CD4-positive, alpha-beta T cell treated with Interleukin-15 for 1 hour (primary cell): ENCODE measurements around the gene ITGBL1.

Experiments
- DNase-seq: peaks from one replicate; pipeline ENCODE4 v3.0.0-alpha.2; 2020

The ITGBL1 gene

DNA sequence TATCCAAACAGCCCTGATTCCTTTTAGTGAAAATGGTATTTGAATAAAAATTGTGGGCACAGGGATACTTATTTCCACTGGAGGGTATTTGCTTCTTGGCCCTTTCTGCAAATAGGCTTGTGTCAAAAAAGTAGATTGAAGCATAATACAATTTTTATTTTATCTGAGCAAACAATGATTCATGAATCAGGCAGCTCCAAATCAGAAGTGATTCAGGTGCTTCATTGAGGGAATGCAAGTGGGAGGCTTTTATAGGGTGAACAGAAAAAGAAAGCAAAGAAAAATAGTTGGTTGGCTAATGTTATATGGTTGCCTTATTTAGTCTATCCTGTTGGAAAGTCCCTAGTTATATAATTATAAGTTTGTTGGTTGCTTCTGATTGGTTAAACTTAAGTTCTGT lies 117.9 kb downstream of the ITGBL1 start:
- DNase-seq: no peak

DNA sequence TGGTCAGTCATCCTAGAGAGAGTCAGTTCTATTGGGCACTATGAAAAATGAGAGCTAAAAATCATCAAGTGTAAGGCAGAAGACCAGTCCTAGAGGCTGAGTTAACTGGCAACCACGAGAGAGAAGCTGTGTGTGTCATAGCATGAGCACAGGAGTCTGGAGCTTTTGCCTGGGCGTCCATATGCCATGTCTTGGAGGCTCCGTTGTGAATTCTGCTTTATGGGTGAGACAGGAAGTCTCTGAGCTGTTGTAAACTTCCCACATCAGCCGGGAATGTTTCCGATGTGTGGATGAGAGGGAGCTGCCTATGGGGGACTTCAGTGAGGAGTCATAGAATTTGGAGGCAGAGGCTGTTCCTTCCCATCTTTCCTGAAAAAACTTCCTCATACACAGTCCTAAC lies 120.0 kb downstream of the ITGBL1 start:
- no peak for DNase-seq

DNA sequence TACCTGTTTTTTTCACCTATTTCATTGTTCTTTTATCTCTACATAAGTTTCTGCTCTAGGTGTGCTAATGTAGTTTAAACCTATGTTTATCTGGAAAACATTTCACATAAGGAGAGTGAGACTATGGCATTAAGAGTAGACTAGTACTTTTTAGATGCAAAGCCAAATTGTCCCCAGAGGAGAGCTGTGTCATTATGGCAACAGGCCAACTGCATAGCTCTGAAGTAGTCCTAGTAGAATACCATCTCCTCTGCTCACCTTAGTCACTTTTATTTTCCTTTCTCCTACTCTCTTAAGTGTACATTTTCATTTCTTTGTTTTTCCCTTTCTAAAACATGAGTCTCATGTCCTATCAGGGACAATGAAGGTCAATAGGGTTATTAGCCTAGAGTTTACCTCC lies 123.1 kb downstream of the ITGBL1 start:
- DNase-seq: no peak

DNA sequence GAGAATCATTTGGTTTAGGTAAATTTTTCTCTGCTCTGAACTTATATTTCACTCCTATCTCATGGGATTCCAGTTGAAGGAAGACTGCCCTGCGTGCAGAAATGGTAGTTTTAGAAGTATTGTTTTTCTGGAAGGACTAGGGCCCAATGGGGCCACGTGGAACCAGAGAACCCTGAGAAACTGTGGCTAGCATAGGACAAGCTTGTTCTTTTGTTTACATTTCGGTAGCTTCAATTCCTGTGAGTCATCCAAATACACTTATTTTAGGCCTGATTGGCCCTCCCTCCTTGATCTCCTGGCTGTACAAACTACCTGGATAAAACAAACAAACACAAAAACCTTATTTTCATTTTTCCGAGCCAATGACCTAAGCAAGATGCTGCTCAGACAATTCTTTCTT lies 124.0 kb downstream of the ITGBL1 start:
- no peak for DNase-seq

DNA sequence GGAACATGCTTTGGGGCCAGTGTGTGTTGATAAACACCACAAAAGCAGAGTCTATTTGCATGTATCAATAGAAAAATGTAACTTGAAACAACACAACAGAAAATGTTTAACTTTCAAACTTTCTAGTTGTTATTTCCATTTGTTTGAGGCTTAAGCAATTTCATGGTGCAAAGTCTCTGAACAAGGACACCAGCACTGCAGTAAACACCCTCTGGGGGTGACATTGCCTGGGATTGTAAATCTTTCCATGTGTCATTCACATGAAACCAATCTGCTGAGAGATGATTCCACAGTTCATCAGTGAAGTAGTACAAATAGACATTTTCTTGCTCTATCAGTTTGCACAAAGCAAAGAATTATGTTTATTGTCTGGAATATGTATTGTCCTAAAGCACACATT lies 124.5 kb downstream of the ITGBL1 start:
- no peak for DNase-seq

DNA sequence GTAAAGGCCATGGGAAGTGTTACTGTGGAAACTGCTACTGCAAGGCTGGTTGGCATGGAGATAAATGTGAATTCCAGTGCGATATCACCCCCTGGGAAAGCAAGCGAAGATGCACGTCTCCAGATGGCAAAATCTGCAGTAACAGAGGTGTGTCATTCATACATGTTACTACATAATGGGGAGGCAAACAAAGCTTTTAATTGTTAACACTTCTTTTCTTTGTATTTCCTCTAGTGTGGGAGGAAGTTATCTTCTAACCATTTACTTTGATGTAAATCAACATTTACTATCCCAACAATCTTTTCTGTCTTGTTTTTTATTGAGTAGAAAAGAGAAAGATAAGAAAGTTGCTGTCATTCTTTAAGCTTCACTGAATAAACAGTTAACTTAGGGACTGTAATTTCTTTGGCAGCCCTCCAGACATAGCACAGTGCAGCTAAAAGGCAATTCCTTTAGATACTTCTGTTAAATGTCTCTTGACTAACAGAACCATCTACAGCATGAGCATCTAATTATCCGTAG lies 126.9 kb downstream of the ITGBL1 start:
- no peak for DNase-seq

DNA sequence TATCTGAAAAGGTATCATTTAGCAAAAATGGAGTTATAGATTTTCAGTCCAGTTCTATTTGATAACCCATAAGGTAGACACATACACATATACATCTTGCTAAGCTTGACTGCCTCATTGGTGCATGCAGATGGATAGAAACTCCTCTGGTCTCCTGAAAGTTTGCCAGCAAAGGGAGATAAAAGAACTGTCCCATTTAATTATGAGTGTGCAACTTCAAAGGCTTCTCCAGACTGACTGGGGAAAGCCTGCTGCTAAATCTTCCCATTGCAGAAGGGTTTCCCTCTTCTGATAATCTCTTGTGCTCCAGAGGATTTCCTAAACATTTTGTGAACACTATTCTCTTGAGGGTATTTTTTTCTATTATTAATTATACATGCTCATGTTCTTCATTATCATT lies 131.9 kb downstream of the ITGBL1 start:
- DNase-seq: no peak

DNA sequence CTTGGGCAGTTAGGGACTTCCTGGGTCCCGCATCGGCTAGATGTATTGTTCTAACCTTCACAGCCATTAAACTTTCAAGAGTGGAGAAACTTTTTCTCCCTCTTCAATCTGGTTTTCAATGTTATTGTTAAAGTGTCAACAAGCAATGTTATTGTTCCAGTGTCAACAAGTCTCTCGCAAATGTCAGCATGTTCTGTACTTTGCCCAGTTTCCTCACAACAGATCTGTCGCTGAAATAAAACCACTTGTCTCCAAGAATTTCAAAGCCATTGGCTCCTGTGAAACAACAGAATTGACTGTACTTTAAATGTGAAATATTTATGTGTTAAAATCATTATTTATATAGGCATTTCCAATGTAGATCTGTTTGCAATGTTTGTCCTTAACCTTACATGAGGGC lies 138.0 kb downstream of the ITGBL1 start:
- no peak for DNase-seq

DNA sequence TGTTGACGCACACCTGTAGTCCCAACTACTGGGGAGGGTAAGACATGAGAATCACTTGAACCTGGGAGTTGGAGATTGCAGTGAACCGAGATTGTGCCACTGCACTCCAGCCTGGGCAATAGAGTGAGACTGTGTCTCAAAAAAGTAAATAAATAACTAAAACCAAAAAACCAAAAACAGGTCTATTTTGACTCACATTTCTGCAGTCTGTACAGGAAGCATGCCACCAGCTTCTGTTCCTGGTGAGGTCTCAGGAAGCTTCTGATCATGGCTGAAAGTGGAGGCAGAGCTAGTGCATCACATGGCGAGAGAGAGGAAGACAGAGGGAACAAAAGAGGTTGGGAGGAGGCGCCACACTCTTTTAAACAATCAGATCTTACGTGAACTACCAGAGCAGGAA lies 142.5 kb downstream of the ITGBL1 start:
- DNase-seq: no peak

DNA sequence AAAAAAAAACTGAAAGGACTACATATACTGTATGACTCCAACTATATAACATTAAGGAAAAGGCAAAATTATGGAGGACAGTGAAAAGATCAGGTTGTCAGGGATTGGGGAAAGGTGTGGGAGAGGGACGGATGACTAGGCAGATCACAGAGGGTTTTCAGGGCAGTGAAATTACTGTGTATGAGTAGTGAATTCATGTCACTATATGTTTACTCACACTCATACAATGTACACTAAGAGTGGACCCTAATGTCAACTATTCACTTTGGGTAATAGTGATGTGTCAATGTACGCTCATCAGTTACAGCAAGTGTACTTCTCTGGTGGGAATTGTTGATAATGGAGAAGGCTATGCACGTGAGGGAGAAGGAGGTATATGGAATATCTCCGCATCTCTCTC lies 144.3 kb downstream of the ITGBL1 start:
- DNase-seq: no peak

DNA sequence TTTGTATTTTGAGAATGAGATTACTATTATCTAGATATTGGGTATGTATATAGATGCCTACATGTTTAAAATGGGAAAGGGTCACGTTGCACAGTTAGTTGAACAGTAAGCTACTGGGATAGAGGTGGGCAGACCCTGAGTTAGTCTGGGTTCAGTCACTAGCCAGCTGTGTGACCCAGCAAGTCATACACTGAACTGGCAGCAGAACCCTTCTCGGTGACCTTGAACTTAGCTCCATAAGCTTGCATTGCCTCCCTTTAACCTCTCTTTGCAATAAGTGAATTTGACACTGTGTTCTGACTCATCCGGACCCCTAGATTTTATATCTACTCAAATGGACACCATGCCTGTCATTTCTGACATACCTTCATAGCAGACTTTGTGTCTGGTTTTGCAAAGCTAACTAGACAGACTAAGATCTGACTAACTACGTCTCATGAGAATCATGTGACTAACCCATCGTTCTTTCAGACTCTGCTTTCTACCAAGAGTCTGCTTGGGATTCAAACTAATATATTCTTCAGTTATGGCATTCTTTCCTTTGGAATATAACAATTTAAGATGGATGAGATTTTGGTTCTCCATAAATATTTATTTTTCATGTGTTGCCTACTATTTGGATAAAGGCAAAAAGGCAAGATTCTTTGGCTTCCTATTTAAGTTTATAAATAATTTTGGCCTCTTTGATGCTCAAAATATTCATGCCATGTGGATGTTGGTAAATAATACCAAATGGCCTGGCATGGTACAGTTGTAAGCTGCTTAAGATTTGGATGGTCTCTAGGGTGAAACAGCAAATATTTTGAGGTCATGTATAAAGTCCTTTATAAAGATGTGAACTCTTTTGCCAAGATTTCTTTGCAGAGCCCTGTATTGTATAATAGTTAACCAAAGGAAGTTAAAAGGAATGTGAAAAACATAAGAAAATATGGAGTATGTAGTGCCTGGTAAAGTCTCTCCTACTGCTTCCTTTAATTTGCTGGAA lies 159.3 kb downstream of the ITGBL1 start:
- DNase-seq: no peak

DNA sequence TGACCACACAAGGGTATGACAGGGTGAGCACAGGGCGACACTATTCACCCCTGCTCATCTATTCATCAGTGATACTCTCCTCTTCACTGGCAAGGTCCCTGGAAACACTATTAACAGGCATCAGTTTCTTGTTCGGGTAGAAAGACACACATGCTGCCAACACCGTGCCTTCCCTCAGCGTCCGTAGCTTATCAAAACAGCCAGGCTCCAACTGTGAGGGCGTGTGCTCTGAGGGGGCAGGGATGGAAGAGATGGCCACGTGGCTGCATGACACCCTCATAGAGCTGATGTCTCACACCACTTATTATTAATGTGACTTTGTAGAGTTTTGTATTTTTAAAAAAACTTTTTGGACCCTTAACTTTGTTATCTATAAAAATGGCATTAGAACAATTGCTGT lies 160.3 kb downstream of the ITGBL1 start:
- DNase-seq: no peak

DNA sequence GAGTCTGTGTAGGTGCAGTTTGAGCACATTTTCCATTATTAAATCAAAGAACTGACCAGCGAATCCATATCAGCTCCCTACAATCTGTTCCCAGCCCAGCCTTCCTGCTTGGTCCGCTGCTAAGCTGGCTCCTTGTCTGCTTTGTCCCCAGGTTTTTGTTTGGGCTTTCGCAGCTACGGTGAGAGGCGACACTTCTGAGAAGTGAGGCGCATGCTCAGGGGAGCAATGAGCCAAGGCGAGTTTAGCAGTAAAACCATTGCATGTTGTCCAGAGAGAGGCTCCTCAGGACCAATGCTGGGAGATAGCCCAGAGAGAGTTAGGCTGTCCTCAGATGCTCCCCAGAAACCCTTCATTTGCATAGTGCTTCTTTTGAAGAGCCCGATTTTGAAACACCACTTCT lies 162.0 kb downstream of the ITGBL1 start:
- DNase-seq: no peak

DNA sequence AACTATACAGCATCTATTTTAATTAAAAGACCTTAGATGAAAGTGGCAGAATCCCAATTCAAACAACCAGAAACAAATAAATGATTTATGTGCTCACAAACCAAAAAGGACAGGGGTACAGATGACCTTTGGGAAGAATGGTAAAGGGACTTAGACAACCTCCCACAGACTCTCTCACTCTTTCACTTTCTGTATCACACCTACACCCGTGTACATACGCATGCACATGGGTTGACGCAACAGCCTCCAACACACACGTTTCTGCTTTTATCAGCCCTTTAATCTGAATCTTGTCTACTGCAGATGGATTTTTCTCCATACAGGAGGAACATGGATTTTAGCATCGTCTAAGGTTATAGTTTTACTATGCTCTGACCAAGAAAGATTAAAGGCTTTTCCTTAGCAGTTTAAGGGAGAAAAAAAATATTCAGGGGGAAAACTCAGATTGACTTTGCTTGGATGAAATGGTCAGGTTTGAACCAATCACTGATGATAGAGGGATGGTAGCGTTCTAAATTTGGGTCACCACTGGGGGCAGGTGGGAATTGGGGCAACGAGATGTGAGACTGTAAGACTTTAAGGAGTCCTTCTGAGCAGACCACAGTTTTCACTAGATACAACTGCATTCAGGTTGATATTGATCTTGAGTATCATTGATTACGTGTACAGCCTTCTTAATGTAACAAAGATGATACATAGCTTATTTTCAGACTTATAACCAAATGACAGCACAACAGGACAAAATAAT lies 166.1 kb downstream of the ITGBL1 start:
- DNase-seq: no peak

DNA sequence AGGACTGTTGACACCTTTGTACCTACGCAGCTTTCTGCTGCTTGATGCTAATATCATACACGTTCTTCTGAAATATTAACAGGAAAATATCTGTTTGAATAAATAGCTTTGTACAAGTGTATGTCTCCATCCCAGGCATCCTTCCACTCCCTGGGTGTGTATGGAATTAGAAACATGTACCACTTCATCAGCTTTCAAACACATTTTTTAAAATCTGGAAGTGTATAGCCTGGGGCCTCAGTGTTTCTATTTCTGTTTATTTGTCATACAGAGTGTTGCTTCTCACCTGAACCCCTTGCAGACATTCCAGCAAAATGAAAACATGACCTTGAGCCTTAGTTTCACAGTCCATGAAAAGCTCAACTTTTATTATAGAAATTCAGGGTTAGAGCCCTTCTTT lies 168.6 kb downstream of the ITGBL1 start:
- no peak for DNase-seq

DNA sequence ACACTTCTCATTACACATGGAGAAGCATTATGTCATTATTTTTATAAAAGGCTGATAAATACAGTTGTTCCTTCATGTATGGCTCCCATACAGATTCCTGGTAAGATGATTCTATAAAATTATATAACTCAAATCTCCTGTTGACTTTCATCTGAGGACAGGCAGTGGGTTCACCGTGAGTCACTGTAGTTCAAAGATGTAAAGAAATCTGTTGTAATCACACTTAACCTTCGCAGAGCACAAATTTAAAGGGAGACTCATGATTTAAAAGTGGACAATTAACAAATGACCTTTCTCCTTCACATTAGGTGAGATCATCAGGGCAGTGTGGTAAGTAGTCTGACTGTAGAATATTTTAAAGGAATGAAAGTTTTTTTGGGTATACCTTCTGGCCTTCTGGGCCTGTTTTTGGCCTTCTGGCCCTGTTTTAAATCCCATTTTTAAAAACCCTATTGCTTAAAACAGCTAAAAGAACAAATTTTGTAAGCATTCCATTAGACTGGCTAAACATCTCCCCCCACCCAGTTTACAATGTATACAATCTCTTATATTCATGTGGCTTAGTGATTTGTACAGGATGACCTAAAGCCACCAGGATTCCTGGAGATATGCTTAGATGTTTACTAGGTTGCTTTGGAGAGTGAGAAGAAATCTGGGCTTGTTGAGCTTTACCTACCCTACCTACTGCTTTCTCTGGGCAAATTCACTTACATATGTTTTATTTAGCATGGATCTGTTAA lies 171.2 kb downstream of the ITGBL1 start:
- no peak for DNase-seq

DNA sequence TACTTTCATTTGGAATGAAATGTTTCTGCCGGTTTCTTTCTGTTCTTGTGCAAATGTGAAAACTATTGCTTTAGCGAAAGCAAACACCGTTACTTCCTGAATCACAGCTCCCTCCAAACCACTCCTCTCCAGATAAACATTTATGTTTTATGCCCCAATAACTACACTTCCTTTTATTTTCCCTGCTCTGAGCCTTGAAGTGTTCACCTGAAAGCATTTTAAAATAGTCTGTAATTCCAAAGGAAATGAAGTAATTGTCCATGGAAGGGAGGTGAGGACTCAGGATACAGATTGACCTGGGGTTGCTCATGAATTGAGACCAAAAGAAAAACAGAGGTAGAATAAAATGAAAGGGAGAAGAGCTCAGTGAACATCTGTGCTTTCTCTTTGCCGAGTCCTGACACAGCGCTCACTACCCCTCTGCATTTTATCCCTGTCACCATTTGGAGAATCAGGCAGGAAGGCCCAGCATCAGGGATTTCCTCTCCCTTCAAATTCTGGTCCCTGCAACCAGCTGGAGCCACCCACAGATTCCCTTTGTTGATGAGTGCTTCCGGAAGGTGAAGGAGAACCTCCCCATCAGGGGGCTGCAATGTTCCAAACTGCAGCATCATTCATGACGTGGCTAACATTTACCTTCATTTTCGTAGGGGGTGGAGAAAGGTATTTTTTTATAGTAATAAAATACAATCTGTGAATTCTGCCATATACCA lies 171.9 kb downstream of the ITGBL1 start:
- DNase-seq: no peak

DNA sequence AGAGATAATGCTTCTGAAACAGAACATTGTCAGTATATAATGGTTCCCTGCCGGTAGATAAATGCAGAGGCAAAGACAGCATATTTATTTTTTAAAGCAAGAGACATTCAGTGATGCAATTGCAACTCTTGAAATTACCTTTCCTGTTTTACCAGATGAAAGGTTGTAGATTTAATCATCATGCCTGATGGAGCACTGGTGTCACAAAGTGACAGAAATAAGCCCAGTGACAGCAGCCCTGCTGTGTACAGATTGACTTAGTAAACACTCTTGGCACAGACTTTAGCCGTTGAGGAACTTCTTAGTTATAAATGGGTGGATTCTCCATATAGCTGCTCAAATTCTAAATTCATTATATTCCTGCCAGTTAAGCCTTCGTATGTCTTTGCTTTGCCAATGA lies 172.5 kb downstream of the ITGBL1 start:
- no peak for DNase-seq

DNA sequence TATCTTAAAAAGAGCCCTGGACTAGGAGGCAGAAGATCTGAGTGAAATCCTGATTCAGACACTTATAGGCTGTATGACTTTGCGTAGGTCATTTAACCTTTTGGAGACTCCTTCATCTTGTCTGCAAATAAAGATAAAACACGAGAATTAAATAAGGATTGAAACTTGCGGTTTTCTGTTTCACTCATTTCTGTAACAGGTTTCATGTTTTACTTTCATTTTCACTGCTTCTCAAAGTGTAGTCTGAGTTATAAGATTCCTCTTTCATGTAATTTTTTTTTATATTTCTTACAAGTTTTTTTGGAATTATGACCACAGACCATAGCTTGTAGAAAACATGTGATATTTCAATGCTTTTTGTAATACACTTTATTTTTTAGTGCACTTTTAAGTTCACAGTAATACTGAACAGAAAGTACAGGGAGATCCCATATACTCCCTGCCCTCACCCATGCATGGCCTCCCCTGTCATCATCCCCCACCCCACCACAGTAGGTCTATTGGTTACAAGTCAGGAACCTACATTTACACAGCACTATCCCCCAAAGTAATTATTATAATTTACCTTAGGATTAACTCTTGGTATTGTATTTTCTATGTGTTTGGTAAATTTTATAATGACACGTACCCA lies 174.6 kb downstream of the ITGBL1 start:
- no peak for DNase-seq

DNA sequence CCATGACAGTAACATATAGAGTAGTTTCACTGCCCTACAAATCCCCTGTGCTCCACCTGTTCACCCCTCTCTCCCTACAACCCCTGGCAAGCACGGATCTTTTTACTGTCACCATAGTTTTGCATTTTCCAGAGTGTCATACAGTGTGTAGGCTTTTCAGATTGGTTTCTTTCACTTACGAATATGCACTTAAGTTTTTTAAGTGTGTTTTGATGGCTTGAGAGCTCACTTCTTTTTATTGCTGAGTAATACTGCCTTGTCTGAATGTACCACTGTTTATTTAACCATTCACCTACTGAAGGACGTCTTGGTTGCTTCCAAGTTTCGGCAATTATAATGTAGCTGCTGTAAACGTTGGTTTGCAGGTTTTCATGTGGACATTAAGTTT lies 175.1 kb downstream of the ITGBL1 start:
- DNase-seq: no peak

DNA sequence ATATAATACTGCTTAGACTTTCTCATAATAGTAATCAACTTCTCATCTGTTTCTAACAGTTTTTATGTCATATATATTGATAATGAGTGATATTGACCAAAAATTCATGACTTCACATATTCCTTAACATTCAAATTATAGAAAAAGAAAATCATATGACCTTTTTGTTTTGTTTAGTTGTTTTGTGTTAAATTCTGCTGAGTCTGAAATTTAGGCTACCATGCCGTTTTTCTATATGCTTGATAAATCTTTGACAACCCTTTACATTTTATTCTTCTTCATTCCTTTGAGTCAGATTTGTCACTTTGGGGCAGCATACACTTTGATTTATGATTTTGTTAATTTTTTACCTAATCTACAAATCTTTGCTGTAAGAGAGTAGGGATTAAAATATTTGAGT lies 176.4 kb downstream of the ITGBL1 start:
- DNase-seq: no peak

DNA sequence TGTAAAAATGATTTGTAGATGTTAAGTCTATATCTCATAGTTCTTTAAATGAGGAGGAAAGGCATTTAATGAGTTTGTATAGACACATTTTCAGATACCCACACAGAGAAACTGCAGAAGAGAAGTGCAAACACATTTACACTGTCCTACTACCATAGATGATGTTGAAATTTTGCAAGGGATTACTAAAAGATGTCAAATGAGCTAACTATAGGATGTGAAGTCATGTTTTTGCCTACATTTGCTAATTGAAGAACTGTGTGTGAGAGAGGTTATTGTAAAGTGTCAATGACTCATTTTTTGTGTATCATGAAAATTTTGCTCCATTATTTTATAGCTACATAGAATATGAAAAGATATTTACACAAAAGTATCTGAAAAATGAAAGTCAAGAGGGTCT lies 178.9 kb downstream of the ITGBL1 start:
- no peak for DNase-seq
